ENCODE results near the gene ZNRF1.

ZNRF1 gene

DNA sequence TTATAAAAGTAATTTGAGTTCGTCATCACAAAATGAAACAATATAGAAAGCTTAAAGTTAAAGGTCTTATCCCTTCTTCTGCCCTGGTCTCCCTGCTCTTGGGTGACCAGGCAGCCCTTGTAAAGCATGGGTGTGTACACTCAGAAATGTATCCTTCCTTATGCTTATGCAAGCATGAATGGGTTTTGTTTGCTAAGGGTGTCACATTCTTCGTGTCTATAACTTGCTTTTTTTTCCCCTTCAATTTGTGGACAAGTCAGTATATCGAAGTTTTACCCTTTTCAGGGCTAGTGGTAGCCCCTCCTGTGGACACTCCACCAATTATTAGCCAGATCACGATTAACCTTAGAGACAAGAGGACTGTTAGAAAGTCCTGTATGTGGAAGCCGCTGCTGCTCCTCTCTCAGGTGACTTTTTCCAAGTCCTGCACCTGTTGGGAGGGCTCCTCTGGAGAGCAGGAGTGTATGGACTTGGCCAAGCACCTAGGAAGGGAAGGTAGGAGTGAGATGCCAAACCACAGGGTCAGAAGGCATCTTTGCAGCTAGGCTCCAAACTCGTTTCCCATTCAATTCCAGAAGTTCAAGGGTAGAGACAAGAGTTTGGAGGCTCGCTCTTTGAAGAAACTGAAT, 66.8 kb downstream of the ZNRF1 start:
- no peak for ATAC-seq
- TF ChIP-seq SNAI2 (CRISPR knock-in tag; IDR thresholded peaks at IDR 0.05) (no peak), ZNF70 (CRISPR knock-in tag; IDR thresholded peaks at IDR 0.05) (no peak), TCF4 (CRISPR knock-in tag; IDR thresholded peaks at IDR 0.05; ENCODE audit: borderline replicate concordance) (no peak), ISL1 (CRISPR knock-in tag; IDR thresholded peaks at IDR 0.05) (no peak)
- TF ChIP-seq, protein P1, sequence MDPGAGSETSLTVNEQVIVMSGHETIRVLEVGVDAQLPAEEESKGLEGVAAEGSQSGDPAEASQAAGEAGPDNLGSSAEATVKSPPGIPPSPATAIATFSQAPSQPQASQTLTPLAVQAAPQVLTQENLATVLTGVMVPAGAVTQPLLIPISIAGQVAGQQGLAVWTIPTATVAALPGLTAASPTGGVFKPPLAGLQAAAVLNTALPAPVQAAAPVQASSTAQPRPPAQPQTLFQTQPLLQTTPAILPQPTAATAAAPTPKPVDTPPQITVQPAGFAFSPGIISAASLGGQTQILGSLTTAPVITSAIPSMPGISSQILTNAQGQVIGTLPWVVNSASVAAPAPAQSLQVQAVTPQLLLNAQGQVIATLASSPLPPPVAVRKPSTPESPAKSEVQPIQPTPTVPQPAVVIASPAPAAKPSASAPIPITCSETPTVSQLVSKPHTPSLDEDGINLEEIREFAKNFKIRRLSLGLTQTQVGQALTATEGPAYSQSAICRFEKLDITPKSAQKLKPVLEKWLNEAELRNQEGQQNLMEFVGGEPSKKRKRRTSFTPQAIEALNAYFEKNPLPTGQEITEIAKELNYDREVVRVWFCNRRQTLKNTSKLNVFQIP (CRISPR knock-in tag; IDR thresholded peaks at IDR 0.05; ENCODE audit: borderline replicate concordance, low read depth), result no peak
- TF ChIP-seq, protein P2, sequence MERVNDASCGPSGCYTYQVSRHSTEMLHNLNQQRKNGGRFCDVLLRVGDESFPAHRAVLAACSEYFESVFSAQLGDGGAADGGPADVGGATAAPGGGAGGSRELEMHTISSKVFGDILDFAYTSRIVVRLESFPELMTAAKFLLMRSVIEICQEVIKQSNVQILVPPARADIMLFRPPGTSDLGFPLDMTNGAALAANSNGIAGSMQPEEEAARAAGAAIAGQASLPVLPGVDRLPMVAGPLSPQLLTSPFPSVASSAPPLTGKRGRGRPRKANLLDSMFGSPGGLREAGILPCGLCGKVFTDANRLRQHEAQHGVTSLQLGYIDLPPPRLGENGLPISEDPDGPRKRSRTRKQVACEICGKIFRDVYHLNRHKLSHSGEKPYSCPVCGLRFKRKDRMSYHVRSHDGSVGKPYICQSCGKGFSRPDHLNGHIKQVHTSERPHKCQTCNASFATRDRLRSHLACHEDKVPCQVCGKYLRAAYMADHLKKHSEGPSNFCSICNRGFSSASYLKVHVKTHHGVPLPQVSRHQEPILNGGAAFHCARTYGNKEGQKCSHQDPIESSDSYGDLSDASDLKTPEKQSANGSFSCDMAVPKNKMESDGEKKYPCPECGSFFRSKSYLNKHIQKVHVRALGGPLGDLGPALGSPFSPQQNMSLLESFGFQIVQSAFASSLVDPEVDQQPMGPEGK (CRISPR knock-in tag; IDR thresholded peaks at IDR 0.05; ENCODE audit: borderline replicate concordance), result no peak

DNA sequence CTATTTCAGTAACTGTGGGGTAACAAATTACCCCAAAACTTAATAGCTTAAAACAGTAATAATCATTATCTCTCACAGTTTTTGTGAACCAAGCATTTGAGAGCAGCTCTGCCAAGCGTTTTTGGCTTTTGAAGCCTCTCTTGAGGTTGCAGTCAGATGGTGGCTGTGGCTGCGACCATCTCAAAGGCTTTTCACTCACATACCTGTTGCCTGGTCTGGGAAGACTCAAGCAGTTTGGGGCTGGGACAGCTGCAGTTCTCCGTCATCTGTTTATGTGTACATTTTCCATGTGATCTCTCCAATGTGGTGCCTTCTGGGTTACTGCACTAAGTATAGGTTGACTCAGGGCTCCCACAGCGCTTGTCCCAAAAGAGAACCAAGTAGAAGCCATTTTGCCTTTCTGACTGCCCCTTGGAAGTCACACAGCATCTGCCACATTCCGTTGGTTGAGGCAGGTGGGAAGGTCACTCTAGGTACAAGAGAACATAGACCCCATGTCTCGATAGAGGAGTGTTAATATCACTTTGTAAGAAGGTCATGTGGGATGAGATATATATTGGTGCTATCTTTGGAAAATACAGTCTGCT, 68.1 kb downstream of the ZNRF1 start:
- no peak for ATAC-seq
- TF ChIP-seq ZNF8 (CRISPR knock-in tag; IDR thresholded peaks at IDR 0.05) (no peak), ARNTL (CRISPR knock-in tag; IDR thresholded peaks at IDR 0.05; ENCODE audit: borderline replicate concordance, low read depth) (no peak), CSDC2 (CRISPR knock-in tag; IDR thresholded peaks at IDR 0.05) (no peak), SNAI2 (CRISPR knock-in tag; IDR thresholded peaks at IDR 0.05) (no peak), PPARA (CRISPR knock-in tag; IDR thresholded peaks at IDR 0.05; ENCODE audit: borderline replicate concordance) (no peak), OSR1 (CRISPR knock-in tag; IDR thresholded peaks at IDR 0.05) (no peak), ZFP3 (CRISPR knock-in tag; IDR thresholded peaks at IDR 0.05) (no peak)
- TF ChIP-seq, protein P2 (CRISPR knock-in tag; IDR thresholded peaks at IDR 0.05; ENCODE audit: borderline replicate concordance), result no peak
- TF ChIP-seq, protein P3, sequence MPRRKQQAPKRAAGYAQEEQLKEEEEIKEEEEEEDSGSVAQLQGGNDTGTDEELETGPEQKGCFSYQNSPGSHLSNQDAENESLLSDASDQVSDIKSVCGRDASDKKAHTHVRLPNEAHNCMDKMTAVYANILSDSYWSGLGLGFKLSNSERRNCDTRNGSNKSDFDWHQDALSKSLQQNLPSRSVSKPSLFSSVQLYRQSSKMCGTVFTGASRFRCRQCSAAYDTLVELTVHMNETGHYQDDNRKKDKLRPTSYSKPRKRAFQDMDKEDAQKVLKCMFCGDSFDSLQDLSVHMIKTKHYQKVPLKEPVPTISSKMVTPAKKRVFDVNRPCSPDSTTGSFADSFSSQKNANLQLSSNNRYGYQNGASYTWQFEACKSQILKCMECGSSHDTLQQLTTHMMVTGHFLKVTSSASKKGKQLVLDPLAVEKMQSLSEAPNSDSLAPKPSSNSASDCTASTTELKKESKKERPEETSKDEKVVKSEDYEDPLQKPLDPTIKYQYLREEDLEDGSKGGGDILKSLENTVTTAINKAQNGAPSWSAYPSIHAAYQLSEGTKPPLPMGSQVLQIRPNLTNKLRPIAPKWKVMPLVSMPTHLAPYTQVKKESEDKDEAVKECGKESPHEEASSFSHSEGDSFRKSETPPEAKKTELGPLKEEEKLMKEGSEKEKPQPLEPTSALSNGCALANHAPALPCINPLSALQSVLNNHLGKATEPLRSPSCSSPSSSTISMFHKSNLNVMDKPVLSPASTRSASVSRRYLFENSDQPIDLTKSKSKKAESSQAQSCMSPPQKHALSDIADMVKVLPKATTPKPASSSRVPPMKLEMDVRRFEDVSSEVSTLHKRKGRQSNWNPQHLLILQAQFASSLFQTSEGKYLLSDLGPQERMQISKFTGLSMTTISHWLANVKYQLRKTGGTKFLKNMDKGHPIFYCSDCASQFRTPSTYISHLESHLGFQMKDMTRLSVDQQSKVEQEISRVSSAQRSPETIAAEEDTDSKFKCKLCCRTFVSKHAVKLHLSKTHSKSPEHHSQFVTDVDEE (CRISPR knock-in tag; IDR thresholded peaks at IDR 0.05), result no peak

DNA sequence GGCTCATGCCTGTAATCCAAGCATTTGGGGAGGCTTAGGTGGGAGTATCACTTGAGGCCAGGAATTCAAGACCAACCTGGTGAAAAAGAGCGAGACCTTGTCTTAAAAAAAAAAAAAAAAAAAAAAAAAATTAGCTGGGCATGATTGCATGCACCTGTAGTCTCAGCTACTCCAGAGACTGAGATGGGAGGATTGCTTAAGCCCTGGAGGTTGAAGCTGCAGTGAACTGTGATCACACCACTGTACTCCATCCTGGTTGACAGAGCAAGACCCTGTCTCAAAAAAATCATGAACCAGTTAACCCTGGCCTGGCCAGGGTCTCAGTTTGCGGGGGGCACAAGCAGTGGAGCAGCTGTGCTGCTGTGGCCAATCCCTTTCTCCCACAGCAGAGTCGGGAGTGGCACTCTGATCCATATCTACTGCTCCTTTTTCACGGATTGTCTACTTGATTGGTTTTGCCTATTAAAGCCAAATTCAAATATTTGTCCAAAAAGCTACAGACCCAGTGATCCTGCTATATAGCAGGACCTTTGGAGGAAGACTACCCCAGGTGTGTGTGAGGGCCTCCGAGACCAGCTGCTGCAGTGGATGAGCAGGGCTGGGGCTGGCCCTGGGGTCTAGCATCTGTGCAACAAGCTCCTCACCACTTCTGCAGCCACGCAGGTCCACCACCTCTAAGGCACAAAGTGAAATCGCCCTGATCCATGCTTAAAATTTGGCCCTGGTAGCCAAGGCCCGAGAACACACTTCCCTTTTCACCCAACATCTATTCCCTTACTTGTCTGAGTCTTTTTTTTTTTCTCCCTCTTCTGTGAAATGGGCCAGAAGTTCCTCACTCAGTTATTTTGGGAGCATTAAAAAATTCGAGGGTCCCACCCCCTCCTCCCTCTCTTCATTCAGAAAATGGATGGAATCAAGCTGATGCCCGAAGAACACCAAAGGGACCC, 69.5 kb downstream of the ZNRF1 start:
- TF ChIP-seq ISL1 (CRISPR knock-in tag; IDR thresholded peaks at IDR 0.05), result no peak
- no peak for TF ChIP-seq TCF4 (CRISPR knock-in tag; IDR thresholded peaks at IDR 0.05; ENCODE audit: borderline replicate concordance)
- no peak for ATAC-seq

DNA sequence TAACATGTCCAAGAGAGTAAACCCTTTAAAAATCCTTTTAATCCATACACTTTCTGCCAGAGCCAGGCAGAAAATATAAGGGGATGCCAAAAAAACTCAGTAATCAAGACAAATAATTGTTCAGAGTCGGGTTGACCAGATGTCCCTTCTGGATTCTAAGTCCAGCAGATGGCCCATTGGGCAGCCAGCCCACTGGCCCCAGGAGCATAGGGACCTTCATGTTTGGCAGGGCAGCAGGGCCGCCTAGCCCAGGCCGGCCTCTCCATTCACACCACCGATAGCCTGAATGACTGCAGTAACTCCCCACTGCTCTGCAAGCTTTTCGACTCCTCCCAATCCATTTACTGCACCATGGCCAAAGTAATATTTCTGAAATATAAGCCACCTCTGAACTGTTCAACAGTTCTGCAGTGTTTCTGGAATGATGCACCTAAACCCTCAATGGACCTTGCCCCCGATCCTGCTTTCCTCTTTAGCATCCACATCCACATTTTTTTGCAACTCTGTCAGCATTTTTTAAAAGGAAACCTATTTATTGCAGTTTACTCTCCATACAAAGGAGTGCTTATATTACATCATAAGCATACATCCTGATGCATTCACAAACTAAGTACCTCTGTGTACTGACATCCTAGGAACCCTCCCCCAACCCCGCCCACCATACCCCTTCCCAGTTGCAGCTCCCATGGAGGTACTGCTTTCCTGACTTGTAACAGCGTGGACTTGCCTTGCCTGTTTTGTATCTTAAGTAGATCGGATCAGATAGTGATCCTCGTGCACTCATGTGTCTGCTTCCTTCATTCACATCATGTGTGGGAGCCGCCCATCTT, 71.4 kb downstream of the ZNRF1 start:
- peak; percentile 85 for ATAC-seq
- TF ChIP-seq ISL1 (CRISPR knock-in tag; IDR thresholded peaks at IDR 0.05), result no peak
- no peak for TF ChIP-seq OSR1 (CRISPR knock-in tag; IDR thresholded peaks at IDR 0.05)
- TF ChIP-seq, protein P3 (CRISPR knock-in tag; IDR thresholded peaks at IDR 0.05), result peak; percentile 85; the same call in 1 of the 2 replicates
- TF ChIP-seq ZNF8 (CRISPR knock-in tag; IDR thresholded peaks at IDR 0.05), result no peak
- no peak for TF ChIP-seq RARB (CRISPR knock-in tag; IDR thresholded peaks at IDR 0.05)
- TF ChIP-seq ARNTL (CRISPR knock-in tag; IDR thresholded peaks at IDR 0.05; ENCODE audit: borderline replicate concordance, low read depth), result no peak
- TF ChIP-seq TCF4 (CRISPR knock-in tag; IDR thresholded peaks at IDR 0.05; ENCODE audit: borderline replicate concordance), result peak; percentile 94
- TF ChIP-seq ESRRG (CRISPR knock-in tag; IDR thresholded peaks at IDR 0.05), result 0 out of 2 replicates have a peak, but pooled peaks have one; percentile 19
- TF ChIP-seq ZC3H10 (CRISPR knock-in tag; IDR thresholded peaks at IDR 0.05), result no peak
- TF ChIP-seq, protein P4, sequence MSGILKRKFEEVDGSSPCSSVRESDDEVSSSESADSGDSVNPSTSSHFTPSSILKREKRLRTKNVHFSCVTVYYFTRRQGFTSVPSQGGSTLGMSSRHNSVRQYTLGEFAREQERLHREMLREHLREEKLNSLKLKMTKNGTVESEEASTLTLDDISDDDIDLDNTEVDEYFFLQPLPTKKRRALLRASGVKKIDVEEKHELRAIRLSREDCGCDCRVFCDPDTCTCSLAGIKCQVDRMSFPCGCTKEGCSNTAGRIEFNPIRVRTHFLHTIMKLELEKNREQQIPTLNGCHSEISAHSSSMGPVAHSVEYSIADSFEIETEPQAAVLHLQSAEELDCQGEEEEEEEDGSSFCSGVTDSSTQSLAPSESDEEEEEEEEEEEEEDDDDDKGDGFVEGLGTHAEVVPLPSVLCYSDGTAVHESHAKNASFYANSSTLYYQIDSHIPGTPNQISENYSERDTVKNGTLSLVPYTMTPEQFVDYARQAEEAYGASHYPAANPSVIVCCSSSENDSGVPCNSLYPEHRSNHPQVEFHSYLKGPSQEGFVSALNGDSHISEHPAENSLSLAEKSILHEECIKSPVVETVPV (CRISPR knock-in tag; IDR thresholded peaks at IDR 0.05), result 0 out of 2 replicates have a peak, but pooled peaks have one; percentile 30

Measured in SK-N-SH treated with all-trans-retinoic acid at 6 μM for 48 hours (cell line).